Measurements from ENCODE around the gene TAF13. TPM values are rescaled to one million over a fixed set of nuclear protein-coding genes. Genes with fewer than 3 reads are reported as not detected.

Gene TAF13
- total and polyA plus RNA-seq, 4 donors: 30.5 to 111 (median 56.0) TPM

Other genes with a start within 250 kb of the TAF13 start
- under 1 TPM in 1 of 2 donors, not detected in 1; 0.72 TPM for gene AKNAD1, start 218.9 kb downstream of the TAF13 start, total RNA-seq
- gene AKNAD1, start 218.9 kb downstream of the TAF13 start, polyA plus RNA-seq: not detected
- gene GPSM2, start 199.0 kb downstream of the TAF13 start, total RNA-seq: 10 to 100 TPM in 1 of 2 donors, 1 to 10 TPM in 1; 6.2 to 24.1 TPM
- 1 to 10 TPM; 1.2 to 6.3 TPM for gene GPSM2, start 199.0 kb downstream of the TAF13 start, polyA plus RNA-seq
- gene CLCC1, start 112.5 kb downstream of the TAF13 start, total RNA-seq: 10 to 100 TPM; 33.7 to 36.8 TPM
- gene CLCC1, start 112.5 kb downstream of the TAF13 start, polyA plus RNA-seq: 10 to 100 TPM; 10.3 to 16.2 TPM
- gene WDR47, start 33.9 kb downstream of the TAF13 start, total RNA-seq: 10 to 100 TPM; 20.2 to 24.1 TPM
- gene WDR47, start 33.9 kb downstream of the TAF13 start, polyA plus RNA-seq: 10 to 100 TPM in 1 of 2 donors, 1 to 10 TPM in 1; 5.6 to 10.5 TPM
- gene TMEM167B, start 14.8 kb upstream of the TAF13 start, total RNA-seq: 10 to 100 TPM; 42.2 to 43.2 TPM
- 10 to 100 TPM; 26.7 to 28.1 TPM for gene TMEM167B, start 14.8 kb upstream of the TAF13 start, polyA plus RNA-seq
- 1 to 10 TPM in 1 of 2 donors, under 1 TPM in 1; 0.55 to 1.5 TPM for gene ELAPOR1, start 38.1 kb upstream of the TAF13 start, total RNA-seq
- gene ELAPOR1, start 38.1 kb upstream of the TAF13 start, polyA plus RNA-seq: 1 to 10 TPM in 1 of 2 donors, under 1 TPM in 1; 0.15 to 6.0 TPM
- 100 to 1,000 TPM; 116 to 117 TPM for gene SARS1, start 137.9 kb upstream of the TAF13 start, total RNA-seq
- gene SARS1, start 137.9 kb upstream of the TAF13 start, polyA plus RNA-seq: 100 to 1,000 TPM; 109 to 159 TPM
- 1 to 10 TPM; 1.6 to 4.2 TPM for gene CELSR2, start 173.5 kb upstream of the TAF13 start, total RNA-seq
- gene CELSR2, start 173.5 kb upstream of the TAF13 start, polyA plus RNA-seq: 1 to 10 TPM in 1 of 2 donors, under 1 TPM in 1; 0.38 to 2.1 TPM
- 1 to 10 TPM; 2.2 to 4.2 TPM for gene PSRC1, start 207.1 kb upstream of the TAF13 start, total RNA-seq
- gene PSRC1, start 207.1 kb upstream of the TAF13 start, polyA plus RNA-seq: 1 to 10 TPM; 1.3 to 7.8 TPM
- gene MYBPHL, start 231.0 kb upstream of the TAF13 start, total RNA-seq: not detected
- not detected for gene MYBPHL, start 231.0 kb upstream of the TAF13 start, polyA plus RNA-seq

All from aorta (tissue), 4 donors.